Fibroblast of skin of left biceps (primary cell): ENCODE measurements around the gene CPT1A.

Source experiments
- DNase-seq, 2 experiments: peaks; one replicate each; pipeline ENCODE4 v3.0.0-alpha.2; 2013; ENCODE audit warnings: low read depth in 2 of 2

Gene CPT1A

DNA sequence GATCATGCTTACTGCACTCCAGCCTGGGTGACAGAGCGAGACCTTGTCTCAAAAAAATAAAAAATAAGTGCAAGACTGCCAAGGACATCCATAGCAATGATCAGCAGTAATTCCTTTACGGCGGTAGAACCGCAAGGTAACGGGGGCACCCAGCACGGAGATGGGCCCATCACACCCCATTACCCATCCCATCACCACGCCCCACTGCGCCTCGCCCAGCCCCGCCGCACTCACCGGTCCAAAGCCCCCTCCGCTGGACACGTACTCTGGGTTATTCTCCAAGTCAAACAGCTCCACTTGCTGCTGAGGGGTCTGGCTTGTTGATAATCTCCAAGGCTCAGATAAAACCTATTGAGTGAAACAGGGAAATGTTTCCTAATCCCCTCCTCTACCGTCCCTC is 81.7 kb downstream of the CPT1A start:
- no peak for DNase-seq

DNA sequence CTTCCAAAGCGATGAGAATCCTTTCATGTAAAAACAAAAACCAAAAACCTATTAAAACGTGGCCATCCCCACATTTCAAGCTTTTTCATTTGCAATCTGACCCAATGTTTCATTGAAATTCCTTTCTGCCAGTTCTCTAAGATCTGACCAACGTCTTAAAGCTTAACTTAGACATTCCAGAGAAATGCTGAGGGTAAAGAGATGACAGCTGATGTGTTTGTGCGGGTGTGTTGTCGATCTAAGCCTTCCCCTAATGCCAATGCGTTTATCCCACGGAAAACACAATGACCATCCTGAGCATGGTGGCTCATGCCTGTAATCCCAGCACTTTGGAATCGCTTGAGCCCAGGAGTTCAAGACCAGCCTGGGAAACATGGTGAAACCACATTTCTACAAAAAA is 84.0 kb downstream of the CPT1A start:
- DNase-seq = no peak

DNA sequence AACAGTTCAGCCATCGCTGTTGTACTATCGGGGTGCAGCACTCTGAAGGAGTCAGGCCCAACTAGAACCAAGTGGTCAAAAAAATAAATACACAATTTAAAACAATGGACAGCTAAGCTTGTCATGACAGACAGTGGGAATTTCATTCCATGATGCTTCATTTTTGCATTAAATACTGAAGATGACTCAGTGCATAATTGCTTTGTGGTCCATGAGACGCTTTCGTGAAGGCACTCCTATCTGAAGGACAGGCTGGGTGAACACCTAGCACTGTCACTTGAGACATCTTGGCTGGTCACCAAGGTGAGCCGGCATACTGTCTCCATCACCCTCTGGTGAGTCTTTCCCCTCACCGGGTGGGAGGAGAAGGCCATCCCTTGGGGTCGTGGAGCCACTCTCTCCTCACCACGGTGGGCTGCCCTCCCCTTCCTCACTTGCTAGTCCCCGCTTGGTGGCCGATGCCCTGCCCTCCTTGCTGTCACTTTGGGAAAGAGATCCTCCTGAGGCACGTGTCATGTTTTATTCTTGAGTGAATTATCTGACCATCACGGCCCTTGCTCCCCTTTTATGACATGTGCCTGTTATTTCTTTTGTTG is 85.4 kb downstream of the CPT1A start:
- DNase-seq = no peak

GRCh38 chr11:68753300-68753699 is 88.4 kb downstream of the CPT1A start:
- no peak for DNase-seq

GRCh38 chr11:68751331-68751856 is 90.3 kb downstream of the CPT1A start, which contains the start of gene TESMIN:
TSS of gene TESMIN (minus strand) at chr11:68751520. CDS start at chr11:68750660, 860 bp downstream.
- DNase-seq = peak; percentile 20 to 21

- no peak for DNase-seq
Observed at GRCh38 chr11:68751004-68751325, 90.8 kb downstream of the CPT1A start.

DNA sequence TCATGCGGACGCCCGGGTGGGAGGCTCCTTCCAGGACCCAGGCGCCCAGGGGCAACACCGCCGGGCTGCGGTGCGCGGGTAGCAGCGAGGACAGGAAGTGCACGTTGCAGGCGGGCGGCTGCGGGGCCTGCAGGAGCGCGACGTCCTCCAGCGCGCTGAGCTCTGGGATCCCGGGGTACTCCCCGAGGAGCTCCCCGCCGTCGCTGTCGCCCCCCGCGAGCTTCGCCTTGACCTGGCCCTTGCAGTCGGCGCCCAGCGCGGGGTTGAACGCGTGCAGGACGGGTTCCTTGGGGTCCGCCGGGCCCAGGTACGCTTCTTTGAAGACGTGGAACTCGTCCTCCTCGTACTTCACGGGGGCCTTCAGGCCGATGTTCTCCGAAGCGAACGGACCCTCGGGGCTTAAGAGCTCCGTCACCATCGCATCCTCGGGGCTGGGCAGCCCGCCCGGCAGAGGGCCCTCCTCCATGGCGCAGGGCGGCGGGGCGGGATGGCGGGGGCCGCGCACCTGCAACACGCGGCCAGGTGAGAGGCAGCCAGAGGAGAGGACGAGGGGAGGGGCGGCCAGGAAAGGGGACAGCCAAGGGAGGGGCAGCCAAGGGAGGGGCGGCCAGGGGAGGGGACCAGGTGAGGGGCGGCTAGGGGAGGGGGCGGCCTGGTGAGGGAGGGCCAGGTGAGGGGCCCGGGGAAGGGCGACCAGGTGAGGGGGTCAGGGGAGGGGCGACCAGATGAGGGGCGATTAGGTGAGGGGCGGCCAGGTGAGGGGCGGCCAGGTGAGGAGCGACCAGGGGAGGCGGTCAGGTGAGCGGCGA is 91.3 kb downstream of the CPT1A start:
- DNase-seq = no peak

DNA sequence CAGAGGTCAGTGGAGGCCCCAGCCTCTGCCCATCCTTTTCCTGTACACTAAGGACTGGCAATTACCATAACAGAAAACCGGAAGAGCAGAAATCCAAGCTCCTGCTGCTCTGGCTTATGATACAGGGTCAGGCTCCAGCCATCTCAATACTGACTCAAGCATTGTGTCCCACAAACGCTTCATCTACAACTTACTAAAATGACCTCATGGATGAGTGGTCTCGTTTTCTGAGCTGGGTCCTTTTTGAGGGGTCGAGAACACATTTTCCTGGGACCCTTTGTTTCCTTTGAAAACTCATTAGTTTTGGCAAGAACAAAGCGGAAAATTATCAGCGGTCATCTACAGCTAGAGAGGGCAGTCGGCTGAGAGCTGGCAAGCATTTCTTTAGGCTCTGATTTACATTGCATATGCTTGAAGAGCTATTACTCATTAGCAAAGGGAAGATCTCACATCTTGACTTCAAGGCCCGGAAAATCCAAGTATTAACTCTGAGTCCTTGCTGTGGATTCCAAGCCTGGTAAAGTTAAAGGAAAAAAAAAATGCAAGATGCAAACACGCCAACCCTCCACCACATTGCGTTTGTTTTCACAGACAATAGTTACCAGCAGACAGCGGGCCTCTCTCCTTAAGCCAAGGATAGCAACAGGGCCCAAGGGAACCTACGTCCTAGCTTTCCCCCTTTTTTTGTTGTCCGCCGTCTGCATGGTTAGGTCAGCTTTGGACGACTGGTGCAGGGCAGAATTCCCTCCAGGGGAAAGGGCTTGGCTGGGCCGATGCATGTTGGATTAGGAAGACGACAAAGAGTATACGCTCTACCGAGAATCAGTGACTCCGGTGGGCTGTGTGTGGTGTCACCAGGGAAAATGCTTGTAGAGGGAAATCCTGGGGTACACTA is 92.2 kb downstream of the CPT1A start:
- DNase-seq = no peak

DNA sequence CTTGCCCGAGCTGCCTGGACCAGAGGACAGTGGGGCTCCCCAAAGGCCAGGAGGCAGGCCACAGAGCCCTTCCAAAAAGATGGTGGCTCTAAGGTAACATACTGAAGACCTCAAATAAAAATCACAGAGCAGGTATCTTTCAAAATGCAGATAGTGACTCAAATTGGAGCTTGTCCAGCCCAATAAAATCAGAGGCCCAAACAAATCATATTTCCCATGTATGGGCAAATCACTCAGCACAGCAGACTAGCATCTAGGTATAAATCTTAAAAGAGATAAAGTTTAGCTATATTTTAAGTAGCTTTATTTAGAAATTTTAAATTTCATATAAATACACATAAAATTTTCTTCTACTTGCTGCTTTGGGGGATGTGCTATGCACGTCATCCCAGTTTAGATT is 93.7 kb downstream of the CPT1A start:
- no peak for DNase-seq

- DNase-seq = no peak
Observed at GRCh38 chr11:68743539-68743938, 98.2 kb downstream of the CPT1A start.

GRCh38 chr11:68741463-68741862 is 100.3 kb downstream of the CPT1A start:
- no peak for DNase-seq

DNA sequence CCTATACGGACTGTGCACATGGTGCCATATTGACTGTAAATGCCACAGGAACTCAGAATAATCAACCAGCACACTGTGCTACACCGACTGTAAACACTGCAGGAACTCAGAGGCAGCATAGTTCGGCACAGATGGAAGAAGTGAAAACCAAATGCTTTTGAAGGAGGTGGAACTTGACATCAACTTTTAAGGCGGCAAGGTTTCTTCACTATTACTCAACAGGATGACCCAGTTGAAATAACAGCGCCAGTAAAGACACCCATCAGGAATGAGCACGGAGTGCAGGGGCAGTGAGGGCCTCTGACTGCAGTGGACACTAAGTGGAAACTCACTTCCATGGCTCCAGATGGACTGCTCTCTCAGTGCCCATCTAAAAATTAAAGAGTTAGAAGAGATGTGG is 106.1 kb downstream of the CPT1A start:
- no peak for DNase-seq

GRCh38 chr11:68735125-68735524 is 106.6 kb downstream of the CPT1A start:
- no peak for DNase-seq

DNA sequence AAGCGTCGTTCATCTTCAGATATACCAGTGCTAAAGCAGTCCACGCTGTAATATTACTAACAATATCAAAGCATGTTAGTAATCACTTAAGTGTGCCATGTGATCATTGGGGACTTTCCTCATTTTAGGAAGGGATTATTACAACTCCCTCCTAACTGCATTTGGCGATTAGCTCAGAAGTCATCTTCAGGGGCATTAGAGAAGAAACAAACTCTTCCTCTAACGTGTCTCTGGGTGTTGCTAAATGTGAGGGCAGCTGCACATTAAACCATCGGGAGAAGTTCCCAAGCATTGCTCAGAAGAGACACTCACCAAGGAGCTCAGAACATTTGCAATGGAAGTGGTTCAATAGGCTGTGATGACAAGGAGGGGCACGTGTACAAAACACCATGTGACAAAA is 107.6 kb downstream of the CPT1A start:
- no peak for DNase-seq

DNA sequence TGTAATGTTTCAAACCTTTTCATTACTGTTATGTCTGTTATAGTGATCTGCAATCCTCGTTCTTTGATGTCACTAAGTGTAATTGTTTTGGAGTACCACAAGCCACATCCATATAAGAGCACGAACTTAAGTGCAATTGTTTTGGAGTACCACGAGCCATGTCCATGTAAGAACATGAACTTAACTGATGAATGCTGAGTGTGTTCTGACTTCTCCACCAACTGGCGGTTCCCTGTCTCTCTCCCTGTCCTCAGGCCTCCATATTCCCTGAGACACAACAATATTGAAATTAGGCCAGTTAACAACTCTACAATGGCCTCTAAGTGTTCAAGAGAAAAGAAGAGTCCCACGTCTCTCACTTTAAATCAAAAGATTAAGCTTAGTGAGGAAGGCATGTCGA is 113.9 kb downstream of the CPT1A start:
- DNase-seq = no peak

GRCh38 chr11:68724293-68724692 is 117.4 kb downstream of the CPT1A start:
- DNase-seq = no peak

DNA sequence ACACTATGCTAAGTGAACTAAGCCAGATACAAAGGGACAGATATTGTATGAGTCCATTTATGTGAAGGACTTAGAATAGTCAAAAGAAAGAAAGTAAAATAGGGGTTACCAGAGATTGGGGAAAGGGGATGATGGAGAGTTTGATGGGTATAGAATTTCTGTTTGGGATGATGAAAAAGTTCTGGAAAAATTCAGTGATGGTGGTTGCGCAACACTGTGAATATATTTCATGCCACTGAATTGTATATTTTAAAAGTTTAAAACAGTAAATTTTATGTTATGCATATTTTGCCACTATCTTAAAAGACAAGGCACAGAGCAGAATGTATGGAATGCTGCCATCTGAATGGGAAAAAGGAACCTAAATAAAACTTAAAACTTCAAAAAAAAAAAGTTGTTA is 119.6 kb downstream of the CPT1A start:
- DNase-seq = no peak

DNA sequence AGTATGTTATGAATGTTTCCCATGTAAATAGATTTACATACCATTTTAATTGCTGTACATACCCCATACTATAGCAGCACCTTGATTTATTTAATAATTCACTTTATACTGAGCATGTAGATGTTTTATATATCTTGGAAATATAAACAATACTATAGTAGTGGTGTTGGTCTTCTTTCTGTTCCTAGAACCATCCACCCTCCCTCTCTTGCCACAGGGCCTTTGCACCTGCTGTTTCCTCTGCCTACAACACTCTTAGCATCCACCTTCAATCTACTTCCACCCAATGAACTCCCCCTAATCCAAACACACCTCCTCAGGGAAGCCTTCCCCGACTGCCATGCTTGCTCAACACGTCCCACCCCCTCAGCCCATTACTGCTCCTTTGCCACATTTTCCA is 120.6 kb downstream of the CPT1A start:
- no peak for DNase-seq

DNA sequence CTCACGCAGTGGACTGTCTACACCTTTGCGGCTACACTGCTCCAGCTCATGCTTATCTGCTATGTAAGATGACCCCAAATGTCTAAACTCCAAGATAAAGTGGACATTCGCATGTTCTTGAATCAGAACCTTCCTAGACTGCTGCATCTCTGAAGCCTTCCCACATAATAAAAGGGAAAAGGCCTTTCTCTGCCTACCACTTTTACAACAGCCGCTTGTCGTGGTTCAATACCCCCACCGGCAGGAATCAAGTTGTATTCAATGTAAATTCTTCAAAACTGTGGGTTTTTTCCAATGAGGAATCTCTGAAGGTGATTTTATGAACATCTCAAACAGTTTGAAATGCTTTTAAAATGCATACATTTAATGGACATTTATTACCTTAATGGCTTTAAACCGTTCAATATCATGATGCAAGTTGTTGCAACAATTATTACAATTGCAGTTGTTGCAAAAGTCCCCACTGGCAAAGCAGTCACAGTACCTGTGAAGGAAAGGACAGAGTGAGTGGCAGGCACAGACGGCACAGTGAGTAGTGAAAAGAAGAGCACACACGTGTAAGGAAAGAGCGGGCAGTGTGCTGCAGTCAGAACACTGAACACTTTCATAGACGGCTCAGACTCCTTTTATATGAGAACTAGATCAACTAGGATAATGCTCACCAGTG is 126.1 kb downstream of the CPT1A start:
- no peak for DNase-seq

DNA sequence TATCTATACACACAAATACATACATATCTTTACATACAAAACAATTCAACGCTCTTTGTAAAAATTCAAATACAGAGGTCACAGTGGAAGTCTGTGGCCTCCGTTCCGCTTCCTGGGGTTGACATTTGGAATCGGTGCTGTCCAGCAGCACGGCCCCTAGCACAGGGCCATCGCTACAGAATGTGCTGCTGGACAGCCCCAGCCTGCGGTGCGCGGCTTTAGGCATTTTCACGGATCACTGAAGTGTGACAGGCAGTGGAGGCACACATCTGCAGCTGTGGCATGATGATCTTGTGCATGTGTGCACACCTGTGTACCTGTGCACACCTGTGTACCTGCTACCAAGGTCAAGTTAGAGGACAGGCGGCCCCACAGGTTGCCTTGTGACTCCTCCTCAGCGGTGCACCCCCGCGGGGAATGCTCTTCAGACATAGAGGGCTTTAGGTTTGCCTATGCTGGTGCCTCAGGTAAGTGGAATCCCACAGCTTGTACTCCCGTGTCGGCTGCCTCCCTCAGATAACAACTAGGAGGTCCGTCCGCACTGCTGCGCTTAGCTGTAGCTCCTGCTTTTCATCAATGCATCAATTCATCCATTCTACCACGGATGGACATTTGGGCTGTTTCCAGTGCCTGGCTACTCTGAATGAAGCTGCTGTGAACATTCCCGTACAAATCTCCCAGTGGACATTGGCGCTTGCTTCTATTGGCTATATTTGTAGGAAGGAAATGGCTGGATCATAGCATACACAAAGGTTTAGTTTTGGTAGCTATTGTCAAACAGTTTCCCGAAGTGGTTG is 127.5 kb downstream of the CPT1A start:
- no peak for DNase-seq

- DNase-seq = no peak
Observed at GRCh38 chr11:68711114-68711513, 130.6 kb downstream of the CPT1A start.
